CD4-positive, alpha-beta T cell (primary cell): ENCODE data around the gene RBM33. TPM values are rescaled to one million over a fixed set of nuclear protein-coding genes. Genes with fewer than 3 reads are reported as not detected.

Experiments
- ATAC-seq: fragments of 200-7000 bp; cut with Tn5 transposase; one replicate; pipeline ENCODE4 v1.10.0; 2022; ENCODE audit warnings: mild to moderate bottlenecking; ENCODE audit not compliant: poor library complexity
- CTCF ChIA-PET: fragments of 350-600 bp; sonication (Branson Sonifier 250); formaldehyde crosslinking; loops from one replicate; lab custom pipeline; 2021; ENCODE audit warnings: antibody characterized with exemption, inconsistent platforms; lab: Charles Lee
- POLR2A ChIA-PET: fragments of 350-600 bp; sonication (Branson Sonifier 250); formaldehyde crosslinking; loops from one replicate; lab custom pipeline; 2021; ENCODE audit warnings: antibody characterized with exemption, inconsistent platforms; lab: Charles Lee
- DNase-seq, 14 experiments: peaks; one replicate each; pipeline ENCODE4 v3.0.0-alpha.2; 2013 to 2020; ENCODE audit warnings: mixed read lengths in 2 of 14
- H3K27ac ChIP-seq, 2 donors: one replicate each; pipeline versions ENCODE4 v1.5.1 to v1.7.0; 2013; ENCODE audit warnings: low read length in 2 of 2, low read depth in 1 of 2, mild to moderate bottlenecking in 1 of 2
- H3K27me3 ChIP-seq, 2 experiments: 1 replicate in 1 of 2; 2 replicates in 1 of 2; pipeline versions ENCODE4 v1.6.1 to v1.7.0; 2013; ENCODE audit warnings: low read length in 2 of 2, control low read depth in 1 of 2, mild to moderate bottlenecking in 1 of 2, moderate library complexity in 1 of 2; ENCODE audit not compliant: insufficient read depth in 2 of 2, control insufficient read depth in 1 of 2
- H3K36me3 ChIP-seq: one replicate; pipeline ENCODE4 v1.6.1; 2013; ENCODE audit warnings: low read length, control low read depth; ENCODE audit not compliant: insufficient read depth
- H3K4me1 ChIP-seq: one replicate; pipeline ENCODE4 v1.6.1; 2013; ENCODE audit warnings: low read length, control low read depth; ENCODE audit not compliant: insufficient read depth
- H3K4me3 ChIP-seq: one replicate; pipeline ENCODE4 v1.5.1; 2013; ENCODE audit warnings: mild to moderate bottlenecking, low read length, moderate library complexity
- H3K9me3 ChIP-seq, 2 experiments: 1 replicate in 1 of 2; 2 replicates in 1 of 2; pipeline versions ENCODE4 v1.6.1 to v1.7.0; 2013; ENCODE audit warnings: low read length in 2 of 2, mild to moderate bottlenecking in 2 of 2, control low read depth in 1 of 2, moderate library complexity in 1 of 2; ENCODE audit not compliant: control insufficient read depth in 1 of 2, insufficient read depth in 1 of 2
- H3K27ac Mint-ChIP-seq: one replicate; pipeline ENCODE4 v1.8.0; 2020; ENCODE audit warnings: mixed read lengths
- H3K27me3 Mint-ChIP-seq: one replicate; pipeline ENCODE4 v1.8.0; 2021; ENCODE audit warnings: mixed read lengths
- H3K36me3 Mint-ChIP-seq: one replicate; pipeline ENCODE4 v1.8.0; 2021; ENCODE audit warnings: low read depth, mixed read lengths
- H3K4me1 Mint-ChIP-seq: one replicate; pipeline ENCODE4 v1.8.0; 2021; ENCODE audit warnings: low read depth, mixed read lengths
- H3K4me3 Mint-ChIP-seq: one replicate; pipeline ENCODE4 v1.8.0; 2020; ENCODE audit warnings: mild to moderate bottlenecking, mixed read lengths
- H3K9me3 Mint-ChIP-seq: one replicate; pipeline ENCODE4 v1.8.0; 2020; ENCODE audit warnings: mixed read lengths
- CTCF ChIP-seq: fragments of 200-600 bp; IDR thresholded peaks from one replicate; pipeline ENCODE4 v1.8.0; 2022; ENCODE audit warnings: antibody characterized with exemption, mild to moderate bottlenecking
- intact Hi-C, 2 experiments: fragments of 100-400 bp; cut with DNase I in 1 of 2; cut with micrococcal nuclease in 1 of 2; formaldehyde crosslinking; loops; one replicate each; pipeline versions ENCODE4 v1.15.1 to v1.9.0; 2023 to 2025; cut with DNase I, micrococcal nuclease
- total RNA-seq, 174 experiments: library from RNA in 2 of 174; stranded (reverse) in 2 of 174; gene quantifications; one replicate each; pipeline ENCODE4 v1.2.3 and lab custom pipeline; 2021 to 2026

Gene RBM33
- total RNA-seq, 2 experiments from 2014 or later, result 178 to 184 TPM

DNA sequence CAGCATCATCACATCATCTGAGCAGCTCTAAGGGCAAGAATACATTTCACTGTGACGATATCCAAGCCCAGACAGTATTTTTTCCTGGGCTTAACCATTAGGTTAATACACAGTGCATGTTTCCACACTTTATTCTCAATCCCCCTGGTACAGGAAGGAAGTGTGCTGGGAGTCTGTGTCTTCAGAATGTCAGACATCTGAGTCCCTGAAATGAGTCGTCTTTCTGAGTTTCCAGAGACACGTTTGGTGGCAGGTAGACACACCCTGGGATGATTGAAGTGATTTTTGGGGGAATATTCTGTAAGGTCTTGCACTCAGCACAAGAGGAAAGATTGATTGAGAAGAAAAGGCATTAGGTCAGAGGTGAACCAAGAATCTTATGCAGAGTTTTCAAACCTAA lies 180.9 kb downstream of the RBM33 start:
- no peak overlapping the region for H3K4me3 Mint-ChIP-seq
- peaks cover 0 to 4% of the 10 kb centered on the region in 2 experiments for H3K27me3 ChIP-seq
- DNase-seq, result no peak
- TF ChIP-seq CTCF, result no peak
- no peaks in the 10 kb centered on the region for H3K9me3 Mint-ChIP-seq
- ATAC-seq, result no peak
- H3K4me1 ChIP-seq, result no peaks in the 10 kb centered on the region
- H3K36me3 ChIP-seq, result no peaks in the 10 kb centered on the region
- POLR2A ChIA-PET, result no interaction called here
- no peak overlapping the region for H3K27ac ChIP-seq
- intact Hi-C loops, result no loop called here
- no peak overlapping the region for H3K4me3 ChIP-seq
- H3K36me3 Mint-ChIP-seq, result no peaks in the 10 kb centered on the region
- no peak overlapping the region for H3K27ac Mint-ChIP-seq
- H3K9me3 ChIP-seq, result no peaks in the 10 kb centered on the region
- CTCF ChIA-PET, result no interaction called here
- H3K27me3 Mint-ChIP-seq, result peaks cover 28% of the 10 kb centered on the region
- H3K4me1 Mint-ChIP-seq, result no peaks in the 10 kb centered on the region

DNA sequence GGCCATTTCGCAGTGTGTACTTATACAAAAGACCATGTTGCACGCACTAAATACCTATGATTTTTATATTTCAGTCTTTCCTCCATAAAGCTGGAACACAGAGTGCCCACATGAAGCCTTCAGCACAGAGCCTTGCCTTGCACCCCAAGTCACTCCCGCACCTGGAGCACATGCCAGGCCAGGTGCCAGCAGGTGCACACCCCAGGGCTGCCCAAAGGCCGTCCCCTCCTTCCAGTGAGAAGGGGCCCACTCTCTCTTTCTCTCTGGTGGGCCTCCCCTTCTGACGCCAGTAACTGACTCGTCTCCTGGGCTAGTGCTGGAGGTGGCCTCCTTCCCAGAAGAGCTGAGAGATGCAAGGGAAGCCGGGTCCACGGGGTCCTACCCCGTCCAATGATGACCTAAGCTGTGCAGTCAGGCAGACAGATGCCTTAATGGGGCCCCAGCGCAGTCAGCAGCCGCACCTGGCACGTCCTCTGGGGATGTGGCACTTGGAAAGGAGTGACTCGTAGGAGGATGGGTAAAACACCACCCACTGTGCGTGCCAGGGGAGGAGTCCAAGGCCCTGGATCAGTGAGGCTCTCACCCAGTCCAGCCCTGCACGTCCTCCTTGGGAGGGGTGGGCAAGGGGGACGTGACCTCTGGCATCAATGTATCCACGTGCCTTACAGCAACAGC lies 185.5 kb downstream of the RBM33 start:
- H3K27me3 Mint-ChIP-seq, result peaks cover 9% of the 10 kb centered on the region
- POLR2A ChIA-PET, result no interaction called here
- H3K27me3 ChIP-seq, result no peaks in the 10 kb centered on the region
- DNase-seq (no peak), ATAC-seq (no peak)
- H3K9me3 ChIP-seq, result no peaks in the 10 kb centered on the region
- CTCF ChIA-PET, result no interaction called here
- H3K27ac ChIP-seq, result no peak overlapping the region
- no peak overlapping the region for H3K27ac Mint-ChIP-seq
- no peak overlapping the region for H3K4me3 ChIP-seq
- no peaks in the 10 kb centered on the region for H3K4me1 Mint-ChIP-seq
- H3K4me1 ChIP-seq, result no peaks in the 10 kb centered on the region
- H3K9me3 Mint-ChIP-seq, result no peaks in the 10 kb centered on the region
- no peak overlapping the region for H3K4me3 Mint-ChIP-seq
- no peak for TF ChIP-seq CTCF
- intact Hi-C loops, result no loop called here
- H3K36me3 ChIP-seq, result no peaks in the 10 kb centered on the region
- no peaks in the 10 kb centered on the region for H3K36me3 Mint-ChIP-seq

Other genes starting within 250 kb of the RBM33 start
- gene EN2, start 186.5 kb upstream of the RBM33 start, total RNA-seq, result not detected
- not detected for gene CNPY1, start 98.1 kb upstream of the RBM33 start, total RNA-seq
- not detected for gene SHH, start 167.8 kb downstream of the RBM33 start, total RNA-seq